Measurements from ENCODE around the gene ENKD1.

DNA sequence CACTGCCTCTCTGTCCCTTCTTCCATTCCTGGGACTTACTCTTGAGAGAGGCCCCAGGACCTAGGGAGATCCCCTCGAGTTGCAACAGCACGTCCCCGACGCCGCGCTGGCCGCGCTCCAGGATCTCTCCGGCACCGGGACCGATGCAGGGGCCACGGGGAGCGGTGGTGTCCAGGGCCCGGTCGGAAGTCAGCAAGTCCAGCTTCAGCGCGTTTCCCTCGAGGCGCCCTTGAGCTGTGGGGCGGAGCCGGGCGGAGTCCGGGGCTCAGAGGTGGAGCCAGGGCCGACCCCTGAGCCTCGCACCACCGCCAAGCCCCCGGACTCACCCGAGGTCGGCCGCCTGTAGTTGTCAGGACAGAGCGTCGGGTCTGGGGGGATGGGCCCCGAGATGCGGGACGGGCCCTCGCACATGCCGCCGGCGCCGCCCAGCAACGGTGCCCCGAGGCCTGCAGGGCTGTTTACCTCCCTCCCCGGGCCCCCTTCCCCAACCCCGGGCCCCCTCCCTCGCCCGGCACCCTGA lies 458 bp downstream of the ENKD1 start:
- TF ChIP-seq POLR2A (IDR thresholded peaks at IDR 0.05; ENCODE audit: low read length) = no peak
- no peak for TF ChIP-seq GATA1 (IDR thresholded peaks at IDR 0.05; ENCODE audit: low read depth, low read length)

All from erythroblast (primary cell).